Activated CD8-positive, alpha-beta T cell treated with anti-CD3 and anti-CD28 coated beads for 36 hours (primary cell): Measurements from ENCODE around the gene CNKSR3. TPM values are rescaled to one million over a fixed set of nuclear protein-coding genes. Genes with fewer than 3 reads are reported as not detected.

Source experiments
- ATAC-seq: fragments of 200-7000 bp; cut with Tn5 transposase; one replicate; pipeline ENCODE4 v1.10.0; 2021; ENCODE audit warnings: mild to moderate bottlenecking, moderate library complexity
- CTCF ChIA-PET: fragments of 350-600 bp; sonication (Branson Sonifier 250); formaldehyde crosslinking; loops from one replicate; lab custom pipeline; 2021; ENCODE audit warnings: antibody characterized with exemption; lab: Charles Lee
- POLR2A ChIA-PET: fragments of 350-600 bp; sonication (Branson Sonifier 250); formaldehyde crosslinking; loops from one replicate; lab custom pipeline; 2021; ENCODE audit warnings: antibody characterized with exemption; lab: Charles Lee
- DNase-seq: peaks from one replicate; pipeline ENCODE4 v3.0.0-alpha.2; 2020
- H3K27ac Mint-ChIP-seq: one replicate; pipeline ENCODE4 v1.8.0; 2021; ENCODE audit warnings: mild to moderate bottlenecking, mixed read lengths
- H3K27me3 Mint-ChIP-seq: one replicate; pipeline ENCODE4 v1.8.0; 2021; ENCODE audit warnings: mixed read lengths
- H3K36me3 Mint-ChIP-seq: one replicate; pipeline ENCODE4 v1.8.0; 2021; ENCODE audit warnings: low read depth, mixed read lengths
- H3K4me1 Mint-ChIP-seq: one replicate; pipeline ENCODE4 v1.8.0; 2021; ENCODE audit warnings: low read depth, mixed read lengths
- H3K4me3 Mint-ChIP-seq: one replicate; pipeline ENCODE4 v1.8.0; 2021; ENCODE audit warnings: mild to moderate bottlenecking, moderate library complexity, mixed read lengths
- H3K9me3 Mint-ChIP-seq: one replicate; pipeline ENCODE4 v1.8.0; 2021; ENCODE audit warnings: mixed read lengths
- intact Hi-C: fragments of 100-400 bp; cut with micrococcal nuclease; formaldehyde crosslinking; loops from one replicate; pipeline ENCODE4 v1.10.0; 2022
- total RNA-seq, 2 experiments: library from RNA; stranded (reverse); gene quantifications; one replicate each; pipeline ENCODE4 v1.2.3, GENCODE V29; 2021
- TF ChIP-seq, protein P1 (sequence below): fragments of 200-600 bp; IDR thresholded peaks from one replicate; pipeline ENCODE4 v1.8.0; 2022; ENCODE audit warnings: antibody characterized with exemption, mild to moderate bottlenecking

CNKSR3 gene
- total RNA-seq, 2 experiments from 2014 or later: 0.34 to 0.45 TPM

DNA sequence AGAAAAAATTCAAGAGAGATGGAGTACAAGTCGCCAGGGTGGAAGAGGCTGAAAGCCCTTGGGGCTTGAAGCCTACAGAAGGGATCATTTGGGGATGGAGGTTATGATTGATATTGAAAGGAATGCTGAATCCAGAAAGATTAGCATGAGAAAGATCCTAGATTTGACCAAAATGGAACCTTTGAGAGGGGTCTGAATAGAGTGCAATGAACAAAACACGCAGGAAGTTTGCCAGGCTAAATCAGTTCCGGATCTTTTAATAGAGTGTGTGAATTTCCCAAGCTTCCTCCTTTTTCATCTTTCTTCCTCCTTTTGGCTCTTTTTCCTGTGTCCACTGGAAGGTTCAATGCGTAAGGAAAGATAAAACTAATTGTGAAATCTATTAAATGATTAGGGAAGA lies 169.1 kb downstream of the CNKSR3 start:
- no peak overlapping the region for H3K27ac Mint-ChIP-seq
- H3K9me3 Mint-ChIP-seq: peaks cover under 1% of the 10 kb centered on the region
- CTCF ChIA-PET: no interaction called here
- peaks cover 1% of the 10 kb centered on the region for H3K27me3 Mint-ChIP-seq
- TF ChIP-seq, protein P1, sequence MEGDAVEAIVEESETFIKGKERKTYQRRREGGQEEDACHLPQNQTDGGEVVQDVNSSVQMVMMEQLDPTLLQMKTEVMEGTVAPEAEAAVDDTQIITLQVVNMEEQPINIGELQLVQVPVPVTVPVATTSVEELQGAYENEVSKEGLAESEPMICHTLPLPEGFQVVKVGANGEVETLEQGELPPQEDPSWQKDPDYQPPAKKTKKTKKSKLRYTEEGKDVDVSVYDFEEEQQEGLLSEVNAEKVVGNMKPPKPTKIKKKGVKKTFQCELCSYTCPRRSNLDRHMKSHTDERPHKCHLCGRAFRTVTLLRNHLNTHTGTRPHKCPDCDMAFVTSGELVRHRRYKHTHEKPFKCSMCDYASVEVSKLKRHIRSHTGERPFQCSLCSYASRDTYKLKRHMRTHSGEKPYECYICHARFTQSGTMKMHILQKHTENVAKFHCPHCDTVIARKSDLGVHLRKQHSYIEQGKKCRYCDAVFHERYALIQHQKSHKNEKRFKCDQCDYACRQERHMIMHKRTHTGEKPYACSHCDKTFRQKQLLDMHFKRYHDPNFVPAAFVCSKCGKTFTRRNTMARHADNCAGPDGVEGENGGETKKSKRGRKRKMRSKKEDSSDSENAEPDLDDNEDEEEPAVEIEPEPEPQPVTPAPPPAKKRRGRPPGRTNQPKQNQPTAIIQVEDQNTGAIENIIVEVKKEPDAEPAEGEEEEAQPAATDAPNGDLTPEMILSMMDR: no peak
- H3K4me1 Mint-ChIP-seq: peaks cover 4% of the 10 kb centered on the region
- POLR2A ChIA-PET: no interaction called here
- ATAC-seq: no peak
- intact Hi-C loops: no loop called here
- H3K4me3 Mint-ChIP-seq: no peak overlapping the region
- no peak for DNase-seq
- H3K36me3 Mint-ChIP-seq: no peaks in the 10 kb centered on the region

Other genes starting within 250 kb of the CNKSR3 start
- gene IPCEF1, start 153.9 kb downstream of the CNKSR3 start, total RNA-seq: 10 to 100 TPM; 23.6 to 24.3 TPM
- gene SCAF8, start 222.7 kb upstream of the CNKSR3 start, total RNA-seq: 10 to 100 TPM; 31.3 to 32.9 TPM